ENCODE data around the gene EXOC3L4. TPM values are rescaled to one million over a fixed set of nuclear protein-coding genes. Genes with fewer than 3 reads are reported as not detected.

EXOC3L4 gene
- polyA plus RNA-seq, 1 of the 3 experiments (the other 2 are of a cell fraction) = 0.46 TPM

DNA sequence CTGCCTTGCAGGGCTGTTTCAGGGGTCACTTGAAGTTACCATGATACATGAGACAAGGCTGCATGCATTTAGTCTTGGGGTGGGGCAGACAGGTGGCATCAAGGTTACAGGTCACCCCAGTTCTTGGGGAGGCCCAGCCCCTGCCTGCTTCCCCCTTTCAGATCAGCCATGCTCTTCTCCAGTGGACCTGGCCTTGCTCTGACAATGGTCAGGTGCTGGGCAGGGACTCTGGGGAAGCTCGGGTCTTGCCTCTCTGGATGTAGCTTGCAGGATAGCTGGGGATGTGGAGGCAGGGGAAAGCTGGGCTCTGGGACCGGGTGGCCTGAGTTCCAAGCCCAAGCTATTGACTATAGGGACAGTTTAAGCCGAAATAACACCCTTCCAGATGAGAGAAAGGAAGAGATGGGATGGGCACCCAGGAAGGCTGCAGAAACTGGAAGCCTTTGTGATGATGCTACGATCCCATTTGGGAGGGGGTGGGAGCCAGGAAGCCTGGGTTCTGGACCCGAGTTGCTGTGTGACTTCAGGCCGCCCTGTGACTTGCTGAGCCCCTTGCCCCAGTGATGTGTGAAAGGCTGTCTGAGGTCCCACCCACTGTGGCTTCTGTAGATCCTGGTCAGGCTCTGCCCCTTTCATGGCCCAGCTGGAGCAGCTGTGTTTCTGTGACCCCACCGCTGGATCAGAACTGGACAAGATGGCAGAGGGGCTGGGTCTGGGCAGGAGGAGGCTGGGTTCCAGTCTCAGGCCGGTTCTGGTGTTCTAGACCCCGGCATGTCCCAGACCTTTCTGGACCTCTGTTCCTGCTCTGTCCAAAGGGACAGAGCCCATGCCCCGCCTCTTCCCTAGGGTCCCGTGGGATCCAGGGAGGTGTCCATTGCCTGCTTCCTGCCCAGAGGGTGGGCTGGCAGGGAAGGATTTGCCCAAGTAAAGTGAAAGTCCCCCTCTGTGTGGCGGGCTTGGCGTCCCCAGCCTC lies 30.9 kb downstream of the EXOC3L4 start:
- WGBS (ENCODE audit: low lambda C conversion rate) = 88% methylated on average over 9 of the region's 13 CpGs
- Histone ChIP-seq H3K79me2 (ENCODE audit: insufficient read depth) (no peaks in the 10 kb centered on the region), H3K9ac (no peak overlapping the region), H3K27ac (ENCODE audit: low read depth in 2 of 2, low read length in 1 of 2) (no peak overlapping the region), H3K4me2 (no peak overlapping the region), H4K20me1 (ENCODE audit: insufficient read depth) (no peaks in the 10 kb centered on the region), H3K9me3 (no peaks in the 10 kb centered on the region), H3F3A (replicated peaks; ENCODE audit: insufficient read depth) (peaks cover 9% of the 10 kb centered on the region), H3K4me1 (ENCODE audit: control insufficient read depth in 1 of 2, insufficient read depth in 2 of 2, low read depth in 1 of 2, low read length in 1 of 2) (peaks cover 33 to 46% of the 10 kb centered on the region in 2 experiments), H3K9me2 (no peaks in the 10 kb centered on the region), H3K36me3 (replicated peaks in 1 of 2; ENCODE audit: control insufficient read depth in 1 of 2, insufficient read depth in 2 of 2, low read length in 1 of 2) (no peaks in the 10 kb centered on the region), H3K27me3 (ENCODE audit: insufficient read depth) (no peaks in the 10 kb centered on the region), H3K4me3 (ENCODE audit: low read depth in 2 of 2, low read length in 1 of 2) (no peak overlapping the region), H2AFZ (ENCODE audit: low read depth) (no peak overlapping the region)
- no peak for DNase-seq
- ChIA-PET CTCF (interaction anchor here (0.9 to 8.9 kb wide), 7 partner anchors 13 to 167 kb away, joined by 3 to 132 read pairs (median 4); no protein-coding TSS in a partner anchor), POLR2A (no interaction called here)
- TF ChIP-seq POLR2AphosphoS5 (IDR thresholded peaks at IDR 0.05; ENCODE audit: low read depth, low read length) (no peak), CHD2 (IDR thresholded peaks at IDR 0.05; ENCODE audit: low read length, partially characterized antibody) (no peak), NFIC (IDR thresholded peaks at IDR 0.05; ENCODE audit: borderline replicate concordance) (no peak), RFX5 (IDR thresholded peaks at IDR 0.05; ENCODE audit: low read length) (no peak), ZBTB33 (IDR thresholded peaks at IDR 0.05; ENCODE audit: borderline replicate concordance, low read depth) (no peak), EP300 (IDR thresholded peaks at IDR 0.05; ENCODE audit: borderline replicate concordance in 1 of 2, low read depth in 1 of 2, low read length in 1 of 2) (no peak)
- TF ChIP-seq, protein P1, sequence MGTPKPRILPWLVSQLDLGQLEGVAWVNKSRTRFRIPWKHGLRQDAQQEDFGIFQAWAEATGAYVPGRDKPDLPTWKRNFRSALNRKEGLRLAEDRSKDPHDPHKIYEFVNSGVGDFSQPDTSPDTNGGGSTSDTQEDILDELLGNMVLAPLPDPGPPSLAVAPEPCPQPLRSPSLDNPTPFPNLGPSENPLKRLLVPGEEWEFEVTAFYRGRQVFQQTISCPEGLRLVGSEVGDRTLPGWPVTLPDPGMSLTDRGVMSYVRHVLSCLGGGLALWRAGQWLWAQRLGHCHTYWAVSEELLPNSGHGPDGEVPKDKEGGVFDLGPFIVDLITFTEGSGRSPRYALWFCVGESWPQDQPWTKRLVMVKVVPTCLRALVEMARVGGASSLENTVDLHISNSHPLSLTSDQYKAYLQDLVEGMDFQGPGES (IDR thresholded peaks at IDR 0.05; ENCODE audit: low read depth, low read length) = no peak
- TF ChIP-seq, protein P2, sequence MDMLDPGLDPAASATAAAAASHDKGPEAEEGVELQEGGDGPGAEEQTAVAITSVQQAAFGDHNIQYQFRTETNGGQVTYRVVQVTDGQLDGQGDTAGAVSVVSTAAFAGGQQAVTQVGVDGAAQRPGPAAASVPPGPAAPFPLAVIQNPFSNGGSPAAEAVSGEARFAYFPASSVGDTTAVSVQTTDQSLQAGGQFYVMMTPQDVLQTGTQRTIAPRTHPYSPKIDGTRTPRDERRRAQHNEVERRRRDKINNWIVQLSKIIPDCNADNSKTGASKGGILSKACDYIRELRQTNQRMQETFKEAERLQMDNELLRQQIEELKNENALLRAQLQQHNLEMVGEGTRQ (IDR thresholded peaks at IDR 0.05; ENCODE audit: borderline replicate concordance, low read depth, low read length) = no peak
- TF ChIP-seq, protein P3, sequence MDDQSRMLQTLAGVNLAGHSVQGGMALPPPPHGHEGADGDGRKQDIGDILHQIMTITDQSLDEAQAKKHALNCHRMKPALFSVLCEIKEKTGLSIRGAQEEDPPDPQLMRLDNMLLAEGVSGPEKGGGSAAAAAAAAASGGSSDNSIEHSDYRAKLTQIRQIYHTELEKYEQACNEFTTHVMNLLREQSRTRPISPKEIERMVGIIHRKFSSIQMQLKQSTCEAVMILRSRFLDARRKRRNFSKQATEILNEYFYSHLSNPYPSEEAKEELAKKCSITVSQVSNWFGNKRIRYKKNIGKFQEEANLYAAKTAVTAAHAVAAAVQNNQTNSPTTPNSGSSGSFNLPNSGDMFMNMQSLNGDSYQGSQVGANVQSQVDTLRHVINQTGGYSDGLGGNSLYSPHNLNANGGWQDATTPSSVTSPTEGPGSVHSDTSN (IDR thresholded peaks at IDR 0.05) = no peak

Measured in SK-N-SH (cell line).